22Rv1 (cell line): ENCODE measurements around the gene GTSF1L.

Experiments
- CTCF ChIP-seq: fragments of 450-650 bp; IDR thresholded peaks from 2 replicates; pipeline ENCODE4 v1.5.1; 2017; ENCODE audit warnings: mild to moderate bottlenecking
- ZFX ChIP-seq: fragments of 450-650 bp; IDR thresholded peaks from 2 replicates; pipeline ENCODE4 v1.6.1; 2017; ENCODE audit warnings: antibody characterized with exemption, borderline replicate concordance

- TF ChIP-seq CTCF = no peak
- TF ChIP-seq ZFX = no peak
Observed at GRCh38 chr20:43721097-43721428, 5.7 kb downstream of the GTSF1L start.
